ENCODE measurements around the gene CCNL2.
"Not testable (repeated sequence)": the region's sequence is repeated elsewhere in the genome, so short reads cannot be mapped to it uniquely, and the experiment has no call there.

GRCh38 chr1:1417825-1418463 is 18.8 kb upstream of the CCNL2 start:
- not testable (repeated sequence) for TF ChIP-seq YY1, INSM2 (tag by site-specific recombination; IDR thresholded peaks at IDR 0.05)
